Measurements from ENCODE around the gene BMPER. TPM values are rescaled to one million over a fixed set of nuclear protein-coding genes. Genes with fewer than 3 reads are reported as not detected.

BMPER gene
- total and polyA plus RNA-seq, 2 experiments from 2014 or later, result 40.5 to 97.3 TPM

- in situ Hi-C loops (cut with MboI), result no loop called here
- H3K36me3 ChIP-seq (ENCODE audit: low read depth), result no peaks in the 10 kb centered on the region
- peak overlapping the region; percentile 79 for H3K9ac ChIP-seq
- H3K27ac ChIP-seq, result peak overlapping the region; percentile 95
- peaks cover 51% of the 10 kb centered on the region for H3K79me2 ChIP-seq (ENCODE audit: insufficient read depth)
- no peaks in the 10 kb centered on the region for H4K20me1 ChIP-seq (ENCODE audit: insufficient read depth)
- no peaks in the 10 kb centered on the region for H3K27me3 ChIP-seq (replicated peaks; ENCODE audit: insufficient read depth)
- TF ChIP-seq EZH2 (IDR thresholded peaks at IDR 0.05; ENCODE audit: insufficient read depth, poor library complexity, severe bottlenecking) (no peak), EZH2phosphoT487 (IDR thresholded peaks at IDR 0.05; ENCODE audit: insufficient read depth, low read depth) (no peak)
- no peaks in the 10 kb centered on the region for H3K9me2 ChIP-seq (ENCODE audit: insufficient read depth)
- H2AFZ ChIP-seq, result peak overlapping the region; percentile 48
- H3K4me1 ChIP-seq (ENCODE audit: insufficient read depth), result peaks cover 48% of the 10 kb centered on the region
- 33 to 41% methylated on average over 8 of the region's 8 CpGs for WGBS, 2 experiments (ENCODE audit: low coverage in 1 of 2, low lambda C conversion rate in 2 of 2, missing lambda C conversion rate in 2 of 2)
- peak overlapping the region; percentile 48 for H3K4me3 ChIP-seq
- H3F3A ChIP-seq (ENCODE audit: insufficient read depth), result peaks cover 31% of the 10 kb centered on the region
- peak overlapping the region; percentile 76 for H3K4me2 ChIP-seq (ENCODE audit: unreplicated experiment)
- H3K9me3 ChIP-seq (ENCODE audit: low read depth), result no peaks in the 10 kb centered on the region
- peak; percentile 97 for DNase-seq
Observed at GRCh38 chr7:34133356-34133982, 228.1 kb downstream of the BMPER start.

- in situ Hi-C loops (cut with MboI), result no loop called here
- WGBS, 2 experiments (ENCODE audit: low coverage in 1 of 2, low lambda C conversion rate in 2 of 2, missing lambda C conversion rate in 2 of 2), result 38 to 45% methylated on average over 12 of the region's 12 CpGs
- peak; percentile 88 for DNase-seq
- peak overlapping the region; percentile 79 for H3K9ac ChIP-seq
- H3F3A ChIP-seq (ENCODE audit: insufficient read depth), result peaks cover 35% of the 10 kb centered on the region
- no peak for TF ChIP-seq EZH2phosphoT487 (IDR thresholded peaks at IDR 0.05; ENCODE audit: insufficient read depth, low read depth)
- TF ChIP-seq EZH2 (IDR thresholded peaks at IDR 0.05; ENCODE audit: insufficient read depth, poor library complexity, severe bottlenecking), result no peak
- H3K36me3 ChIP-seq (ENCODE audit: low read depth), result no peaks in the 10 kb centered on the region
- H3K9me2 ChIP-seq (ENCODE audit: insufficient read depth), result no peaks in the 10 kb centered on the region
- H3K27ac ChIP-seq, result peak overlapping the region; percentile 95
- peak overlapping the region; percentile 76 for H3K4me2 ChIP-seq (ENCODE audit: unreplicated experiment)
- H3K79me2 ChIP-seq (ENCODE audit: insufficient read depth), result peaks cover 58% of the 10 kb centered on the region
- H3K4me1 ChIP-seq (ENCODE audit: insufficient read depth), result peaks cover 42% of the 10 kb centered on the region
- no peaks in the 10 kb centered on the region for H3K27me3 ChIP-seq (replicated peaks; ENCODE audit: insufficient read depth)
- H2AFZ ChIP-seq, result peak overlapping the region; percentile 48; the same call in 1 of the 2 replicates
- H3K9me3 ChIP-seq (ENCODE audit: low read depth), result no peaks in the 10 kb centered on the region
- H3K4me3 ChIP-seq, result peak overlapping the region; percentile 48
- no peaks in the 10 kb centered on the region for H4K20me1 ChIP-seq (ENCODE audit: insufficient read depth)
Observed at GRCh38 chr7:34133983-34134782, 228.8 kb downstream of the BMPER start.

- Histone ChIP-seq H3K4me1 (ENCODE audit: insufficient read depth) (peaks cover 42% of the 10 kb centered on the region), H3K9me2 (ENCODE audit: insufficient read depth) (no peaks in the 10 kb centered on the region), H3K4me3 (no peak overlapping the region), H2AFZ (no peak overlapping the region), H3K9me3 (ENCODE audit: low read depth) (no peaks in the 10 kb centered on the region), H3F3A (ENCODE audit: insufficient read depth) (peaks cover 35% of the 10 kb centered on the region), H3K36me3 (ENCODE audit: low read depth) (peaks cover 3% of the 10 kb centered on the region; the same call in 1 of the 2 replicates), H3K79me2 (ENCODE audit: insufficient read depth) (peaks cover 68% of the 10 kb centered on the region), H3K27me3 (replicated peaks; ENCODE audit: insufficient read depth) (no peaks in the 10 kb centered on the region), H3K4me2 (ENCODE audit: unreplicated experiment) (no peak overlapping the region), H3K9ac (peak overlapping the region; percentile 79; the same call in 1 of the 2 replicates), H3K27ac (peak overlapping the region; percentile 95), H4K20me1 (ENCODE audit: insufficient read depth) (no peaks in the 10 kb centered on the region)
- WGBS, 2 experiments (ENCODE audit: low coverage in 1 of 2, low lambda C conversion rate in 2 of 2, missing lambda C conversion rate in 2 of 2), result 42 to 46% methylated on average over 4 of the region's 4 CpGs
- TF ChIP-seq EZH2 (IDR thresholded peaks at IDR 0.05; ENCODE audit: insufficient read depth, poor library complexity, severe bottlenecking) (no peak), EZH2phosphoT487 (IDR thresholded peaks at IDR 0.05; ENCODE audit: insufficient read depth, low read depth) (no peak)
- peak; percentile 46 for DNase-seq
- in situ Hi-C loops (cut with MboI), result no loop called here
Observed at GRCh38 chr7:34135924-34136323, 230.6 kb downstream of the BMPER start.

- peaks cover 3% of the 10 kb centered on the region; the same call in 1 of the 2 replicates for H3K36me3 ChIP-seq (ENCODE audit: low read depth)
- in situ Hi-C loops (cut with MboI), result no loop called here
- H3K27ac ChIP-seq, result no peak overlapping the region
- H3F3A ChIP-seq (ENCODE audit: insufficient read depth), result peaks cover 35% of the 10 kb centered on the region
- DNase-seq, result no peak
- H3K79me2 ChIP-seq (ENCODE audit: insufficient read depth), result peaks cover 68% of the 10 kb centered on the region
- H3K4me2 ChIP-seq (ENCODE audit: unreplicated experiment), result no peak overlapping the region
- H3K4me3 ChIP-seq, result no peak overlapping the region
- peaks cover 42% of the 10 kb centered on the region for H3K4me1 ChIP-seq (ENCODE audit: insufficient read depth)
- no peaks in the 10 kb centered on the region for H3K27me3 ChIP-seq (replicated peaks; ENCODE audit: insufficient read depth)
- no peak for TF ChIP-seq EZH2 (IDR thresholded peaks at IDR 0.05; ENCODE audit: insufficient read depth, poor library complexity, severe bottlenecking)
- no peak for TF ChIP-seq EZH2phosphoT487 (IDR thresholded peaks at IDR 0.05; ENCODE audit: insufficient read depth, low read depth)
- H3K9ac ChIP-seq, result no peak overlapping the region
- WGBS, 2 experiments (ENCODE audit: low coverage in 1 of 2, low lambda C conversion rate in 2 of 2, missing lambda C conversion rate in 2 of 2), result 64 to 67% methylated on average over 5 of the region's 5 CpGs
- H2AFZ ChIP-seq, result no peak overlapping the region
- no peaks in the 10 kb centered on the region for H4K20me1 ChIP-seq (ENCODE audit: insufficient read depth)
- no peaks in the 10 kb centered on the region for H3K9me3 ChIP-seq (ENCODE audit: low read depth)
- no peaks in the 10 kb centered on the region for H3K9me2 ChIP-seq (ENCODE audit: insufficient read depth)
Observed at GRCh38 chr7:34136698-34137097, 231.4 kb downstream of the BMPER start.
